ENCODE data around the gene STK36. TPM values are rescaled to one million over a fixed set of nuclear protein-coding genes. Genes with fewer than 3 reads are reported as not detected.

Gene STK36
- total RNA-seq, 1 experiment from 2014 or later = 48.6 TPM

DNA sequence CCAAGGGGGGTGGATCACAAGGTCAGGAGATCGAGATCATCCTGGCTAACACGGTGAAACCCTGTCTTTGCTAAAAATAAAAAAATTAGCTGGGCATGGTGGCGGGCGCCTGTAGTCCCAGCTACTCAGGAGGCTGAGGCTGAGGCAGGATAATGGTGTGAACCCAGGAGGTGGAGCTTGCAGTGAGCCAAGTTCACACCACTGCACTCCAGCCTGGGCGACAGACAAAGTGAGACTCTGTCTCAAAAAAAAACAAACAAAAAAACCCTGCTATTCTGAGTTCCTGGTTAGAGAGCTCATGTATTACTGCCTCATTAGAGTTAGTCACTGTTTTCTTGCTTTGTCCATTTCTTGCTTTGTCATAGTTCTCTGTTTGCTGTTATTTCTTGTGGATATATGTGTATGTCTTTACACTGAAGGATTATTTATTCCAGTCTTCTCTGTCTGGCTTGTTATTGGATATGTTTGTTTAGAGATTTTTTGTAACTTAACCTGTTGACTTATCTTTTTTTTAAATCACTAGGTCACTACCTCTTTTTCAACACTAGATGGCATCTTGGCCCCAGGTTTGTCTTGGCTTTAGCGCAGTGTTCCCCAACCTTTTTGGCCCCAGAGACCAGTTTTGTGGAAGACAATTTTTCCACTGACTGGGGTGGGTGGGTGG, 55.7 kb downstream of the STK36 start:
- in situ Hi-C loops (cut with HindIII; ENCODE audit: low pct_unique_long_range_greater_than_20kb, low sequenced_read_pairs) = no loop called here
- H3K36me3 ChIP-seq (ENCODE audit: control insufficient read depth, insufficient read depth, low read length) = no peaks in the 10 kb centered on the region
- ChIA-PET CTCF (interaction anchor here (0.9 to 1.2 kb wide), 2 partner anchors 11 to 120 kb away, joined by 3 read pairs; no protein-coding TSS in a partner anchor), POLR2A (no interaction called here)
- no peaks in the 10 kb centered on the region; the same call in 1 of the 2 replicates for H3K9me3 ChIP-seq (ENCODE audit: control insufficient read depth, insufficient read depth, low read depth, low read length)
- H3K4me3 ChIP-seq (ENCODE audit: low read depth in 2 of 2, low read length in 2 of 2) = no peak overlapping the region
- intact Hi-C loops (cut with micrococcal nuclease; ENCODE audit: unreplicated experiment) = loop anchor here (1.0 kb wide), 1 partner anchor 120 kb away; no protein-coding TSS in a partner anchor
- ATAC-seq (no peak), DNase-seq (ENCODE audit: low read depth, low spot score) (no peak)
- no peak overlapping the region for H3K27ac ChIP-seq (ENCODE audit: low read length)
- peaks cover 24% of the 10 kb centered on the region for H3K4me1 ChIP-seq (ENCODE audit: control insufficient read depth, insufficient read depth, low read length)
- H3K27me3 ChIP-seq (ENCODE audit: control insufficient read depth, insufficient read depth, low read length) = no peaks in the 10 kb centered on the region
- TF ChIP-seq, protein P1, sequence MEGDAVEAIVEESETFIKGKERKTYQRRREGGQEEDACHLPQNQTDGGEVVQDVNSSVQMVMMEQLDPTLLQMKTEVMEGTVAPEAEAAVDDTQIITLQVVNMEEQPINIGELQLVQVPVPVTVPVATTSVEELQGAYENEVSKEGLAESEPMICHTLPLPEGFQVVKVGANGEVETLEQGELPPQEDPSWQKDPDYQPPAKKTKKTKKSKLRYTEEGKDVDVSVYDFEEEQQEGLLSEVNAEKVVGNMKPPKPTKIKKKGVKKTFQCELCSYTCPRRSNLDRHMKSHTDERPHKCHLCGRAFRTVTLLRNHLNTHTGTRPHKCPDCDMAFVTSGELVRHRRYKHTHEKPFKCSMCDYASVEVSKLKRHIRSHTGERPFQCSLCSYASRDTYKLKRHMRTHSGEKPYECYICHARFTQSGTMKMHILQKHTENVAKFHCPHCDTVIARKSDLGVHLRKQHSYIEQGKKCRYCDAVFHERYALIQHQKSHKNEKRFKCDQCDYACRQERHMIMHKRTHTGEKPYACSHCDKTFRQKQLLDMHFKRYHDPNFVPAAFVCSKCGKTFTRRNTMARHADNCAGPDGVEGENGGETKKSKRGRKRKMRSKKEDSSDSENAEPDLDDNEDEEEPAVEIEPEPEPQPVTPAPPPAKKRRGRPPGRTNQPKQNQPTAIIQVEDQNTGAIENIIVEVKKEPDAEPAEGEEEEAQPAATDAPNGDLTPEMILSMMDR (IDR thresholded peaks at IDR 0.05) = peak; percentile 54
- no peak for TF ChIP-seq POLR2AphosphoS5 (IDR thresholded peaks at IDR 0.05; ENCODE audit: low read depth, low read length)
- no TSS peak for BruUV-seq (replicated peaks)

DNA sequence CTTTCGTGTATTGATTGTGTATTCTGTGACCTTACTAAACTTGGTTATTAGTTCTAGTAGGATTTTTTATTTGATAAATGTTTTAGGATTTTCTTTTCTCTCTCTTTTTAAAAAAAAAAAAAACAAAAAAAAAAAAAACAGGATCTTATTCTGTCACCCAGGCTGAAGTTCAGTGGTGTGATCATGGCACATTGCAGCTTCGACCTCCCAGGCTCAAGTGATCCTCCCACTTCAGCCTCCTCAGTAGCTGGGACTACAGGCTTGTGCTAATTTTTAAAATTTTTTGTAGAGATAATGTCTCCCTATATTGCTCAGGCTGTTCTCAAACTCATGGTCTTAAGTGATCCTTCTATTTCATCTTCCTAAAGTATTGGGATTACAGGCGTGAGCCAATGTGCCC, 57.8 kb downstream of the STK36 start:
- Histone ChIP-seq H3K36me3 (ENCODE audit: control insufficient read depth, insufficient read depth, low read length) (no peaks in the 10 kb centered on the region), H3K27me3 (ENCODE audit: control insufficient read depth, insufficient read depth, low read length) (no peaks in the 10 kb centered on the region), H3K9me3 (ENCODE audit: control insufficient read depth, insufficient read depth, low read depth, low read length) (no peaks in the 10 kb centered on the region; the same call in 1 of the 2 replicates), H3K4me1 (ENCODE audit: control insufficient read depth, insufficient read depth, low read length) (peaks cover 19% of the 10 kb centered on the region), H3K27ac (ENCODE audit: low read length) (no peak overlapping the region), H3K4me3 (ENCODE audit: low read depth in 2 of 2, low read length in 2 of 2) (no peak overlapping the region)
- ChIA-PET CTCF (no interaction called here), POLR2A (interaction anchor here (0.7 kb wide), 1 partner anchor 66 kb away, joined by 9 read pairs; no protein-coding TSS in a partner anchor)
- intact Hi-C loops (cut with micrococcal nuclease; ENCODE audit: unreplicated experiment) (no loop called here), in situ Hi-C loops (cut with HindIII; ENCODE audit: low pct_unique_long_range_greater_than_20kb, low sequenced_read_pairs) (no loop called here)
- TF ChIP-seq, protein P1 (IDR thresholded peaks at IDR 0.05) = no peak
- TF ChIP-seq SIN3A (IDR thresholded peaks at IDR 0.05; ENCODE audit: borderline replicate concordance, insufficient read depth, low read depth, low read length) (no peak), POLR2AphosphoS5 (IDR thresholded peaks at IDR 0.05; ENCODE audit: low read depth, low read length) (no peak), TCF7L2 (IDR thresholded peaks at IDR 0.05; ENCODE audit: low read depth, low read length) (no peak)
- TF ChIP-seq, protein P2, sequence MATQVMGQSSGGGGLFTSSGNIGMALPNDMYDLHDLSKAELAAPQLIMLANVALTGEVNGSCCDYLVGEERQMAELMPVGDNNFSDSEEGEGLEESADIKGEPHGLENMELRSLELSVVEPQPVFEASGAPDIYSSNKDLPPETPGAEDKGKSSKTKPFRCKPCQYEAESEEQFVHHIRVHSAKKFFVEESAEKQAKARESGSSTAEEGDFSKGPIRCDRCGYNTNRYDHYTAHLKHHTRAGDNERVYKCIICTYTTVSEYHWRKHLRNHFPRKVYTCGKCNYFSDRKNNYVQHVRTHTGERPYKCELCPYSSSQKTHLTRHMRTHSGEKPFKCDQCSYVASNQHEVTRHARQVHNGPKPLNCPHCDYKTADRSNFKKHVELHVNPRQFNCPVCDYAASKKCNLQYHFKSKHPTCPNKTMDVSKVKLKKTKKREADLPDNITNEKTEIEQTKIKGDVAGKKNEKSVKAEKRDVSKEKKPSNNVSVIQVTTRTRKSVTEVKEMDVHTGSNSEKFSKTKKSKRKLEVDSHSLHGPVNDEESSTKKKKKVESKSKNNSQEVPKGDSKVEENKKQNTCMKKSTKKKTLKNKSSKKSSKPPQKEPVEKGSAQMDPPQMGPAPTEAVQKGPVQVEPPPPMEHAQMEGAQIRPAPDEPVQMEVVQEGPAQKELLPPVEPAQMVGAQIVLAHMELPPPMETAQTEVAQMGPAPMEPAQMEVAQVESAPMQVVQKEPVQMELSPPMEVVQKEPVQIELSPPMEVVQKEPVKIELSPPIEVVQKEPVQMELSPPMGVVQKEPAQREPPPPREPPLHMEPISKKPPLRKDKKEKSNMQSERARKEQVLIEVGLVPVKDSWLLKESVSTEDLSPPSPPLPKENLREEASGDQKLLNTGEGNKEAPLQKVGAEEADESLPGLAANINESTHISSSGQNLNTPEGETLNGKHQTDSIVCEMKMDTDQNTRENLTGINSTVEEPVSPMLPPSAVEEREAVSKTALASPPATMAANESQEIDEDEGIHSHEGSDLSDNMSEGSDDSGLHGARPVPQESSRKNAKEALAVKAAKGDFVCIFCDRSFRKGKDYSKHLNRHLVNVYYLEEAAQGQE (IDR thresholded peaks at IDR 0.05; ENCODE audit: insufficient read depth in 1 of 2, low read depth in 2 of 2, low read length in 1 of 2) = no peak
- BruUV-seq (replicated peaks) = no TSS peak
- DNase-seq (ENCODE audit: low read depth, low spot score) (no peak), ATAC-seq (no peak)
